Loucy (cell line): ENCODE data around the gene MOK.

Experiments used
- H2AFZ ChIP-seq: fragments of 200-600 bp; sonication (generic); 2 replicates; pipeline ENCODE4 v1.6.0; 2016; ENCODE audit warnings: antibody characterized with exemption, mild to moderate bottlenecking, low read length, moderate library complexity
- H3F3A ChIP-seq: fragments of 200-600 bp; 2 replicates; pipeline ENCODE4 v1.6.0; 2016; ENCODE audit warnings: antibody characterized with exemption, low read depth, mild to moderate bottlenecking
- H3K27me3 ChIP-seq: fragments of 200-600 bp; sonication (generic); 2 replicates; pipeline ENCODE4 v1.6.1; 2014; ENCODE audit warnings: low read length, mild to moderate bottlenecking; ENCODE audit not compliant: insufficient read depth, poor library complexity, severe bottlenecking
- H3K36me3 ChIP-seq: fragments of 200-600 bp; sonication (generic); 2 replicates; pipeline ENCODE4 v1.6.1; 2016; ENCODE audit warnings: low read length; ENCODE audit not compliant: insufficient read depth
- H3K4me1 ChIP-seq: fragments of 200-600 bp; sonication (generic); 2 replicates; pipeline ENCODE4 v1.5.1; 2014; ENCODE audit warnings: low read length, mild to moderate bottlenecking; ENCODE audit not compliant: insufficient read depth, poor library complexity, severe bottlenecking
- H3K4me2 ChIP-seq: fragments of 200-600 bp; sonication (generic); 2 replicates; pipeline ENCODE4 v1.6.0; 2014; ENCODE audit warnings: antibody characterized with exemption, low read length, low read depth, mild to moderate bottlenecking; ENCODE audit not compliant: poor library complexity, severe bottlenecking
- H3K4me3 ChIP-seq: fragments of 200-600 bp; sonication (generic); 2 replicates; pipeline ENCODE4 v1.5.1; 2014; ENCODE audit warnings: low read length, mild to moderate bottlenecking, mixed read lengths; ENCODE audit not compliant: poor library complexity, severe bottlenecking
- H3K79me2 ChIP-seq: fragments of 200-600 bp; sonication (generic); 2 replicates; pipeline ENCODE4 v1.6.1; 2014; ENCODE audit warnings: low read length; ENCODE audit not compliant: insufficient read depth
- H3K9ac ChIP-seq: fragments of 200-600 bp; sonication (generic); 2 replicates; pipeline ENCODE4 v1.6.0; 2014; ENCODE audit warnings: mild to moderate bottlenecking, low read depth, low read length, moderate library complexity; ENCODE audit not compliant: poor library complexity, severe bottlenecking
- H3K9me2 ChIP-seq: fragments of 200-600 bp; sonication (generic); replicated peaks from 2 replicates; pipeline ENCODE4 v1.6.1; 2016; ENCODE audit warnings: low read depth, low read length, mixed read lengths
- H3K9me3 ChIP-seq: fragments of 200-600 bp; sonication (generic); 2 replicates; pipeline ENCODE4 v1.6.1; 2014; ENCODE audit warnings: mild to moderate bottlenecking, antibody characterized with exemption, low read length, low read depth; ENCODE audit not compliant: insufficient read depth
- H4K20me1 ChIP-seq: fragments of 200-600 bp; sonication (generic); 2 replicates; pipeline ENCODE4 v1.6.0; 2014; ENCODE audit warnings: antibody characterized with exemption, low read length, mild to moderate bottlenecking; ENCODE audit not compliant: insufficient read depth, poor library complexity, severe bottlenecking
- CTCF ChIP-seq: fragments of 200-600 bp; sonication (generic); conservative IDR thresholded peaks from 2 replicates; pipeline ENCODE4 v1.5.1; 2014; ENCODE audit warnings: mild to moderate bottlenecking, antibody characterized with exemption, low read length
- EZH2phosphoT487 ChIP-seq: fragments of 200-600 bp; IDR thresholded peaks from 2 replicates; pipeline ENCODE4 v1.6.1; 2018; ENCODE audit warnings: antibody characterized with exemption, mild to moderate bottlenecking, moderate library complexity, borderline replicate concordance

MOK gene

GRCh38 chr14:102227184-102227964 is 77.6 kb downstream of the MOK start:
- Histone ChIP-seq H3K4me1 (no peaks in the 10 kb centered on the region), H3K9ac (no peak overlapping the region), H3F3A (no peaks in the 10 kb centered on the region), H2AFZ (no peak overlapping the region), H3K9me2 (no peaks in the 10 kb centered on the region), H4K20me1 (no peaks in the 10 kb centered on the region), H3K79me2 (no peaks in the 10 kb centered on the region), H3K9me3 (no peaks in the 10 kb centered on the region), H3K4me3 (no peak overlapping the region), H3K4me2 (no peak overlapping the region), H3K27me3 (no peaks in the 10 kb centered on the region), H3K36me3 (no peaks in the 10 kb centered on the region)
- TF ChIP-seq CTCF (no peak), EZH2phosphoT487 (no peak)

GRCh38 chr14:102226356-102227125 is 78.4 kb downstream of the MOK start:
- TF ChIP-seq CTCF (no peak), EZH2phosphoT487 (no peak)
- no peaks in the 10 kb centered on the region for H3K27me3 ChIP-seq

GRCh38 chr14:102225936-102226335 is 79.0 kb downstream of the MOK start:
- no peaks in the 10 kb centered on the region for H3K27me3 ChIP-seq
- H3K79me2 ChIP-seq = no peaks in the 10 kb centered on the region
- no peaks in the 10 kb centered on the region for H3K36me3 ChIP-seq
- no peak overlapping the region for H2AFZ ChIP-seq
- no peaks in the 10 kb centered on the region for H3K4me1 ChIP-seq
- H4K20me1 ChIP-seq = no peaks in the 10 kb centered on the region
- H3K9me2 ChIP-seq = no peaks in the 10 kb centered on the region
- H3K4me2 ChIP-seq = no peak overlapping the region
- H3F3A ChIP-seq = no peaks in the 10 kb centered on the region
- no peak for TF ChIP-seq EZH2phosphoT487
- TF ChIP-seq CTCF = no peak
- no peak overlapping the region for H3K4me3 ChIP-seq
- H3K9ac ChIP-seq = no peak overlapping the region
- H3K9me3 ChIP-seq = no peaks in the 10 kb centered on the region

More at GRCh38 chr14:102226356-102227125, 78.4 kb downstream of the MOK start:
- Histone ChIP-seq H2AFZ (no peak overlapping the region), H3F3A (no peaks in the 10 kb centered on the region), H3K36me3 (no peaks in the 10 kb centered on the region), H3K4me2 (no peak overlapping the region), H3K4me3 (no peak overlapping the region), H3K9me3 (no peaks in the 10 kb centered on the region), H3K79me2 (no peaks in the 10 kb centered on the region), H3K9me2 (no peaks in the 10 kb centered on the region), H3K9ac (no peak overlapping the region), H3K4me1 (no peaks in the 10 kb centered on the region), H4K20me1 (no peaks in the 10 kb centered on the region)
